GM21390 (cell line): Measurements from ENCODE around the gene FGF3.

Source experiments
- ATAC-seq: cut with Tn5 transposase; IDR thresholded peaks from one replicate; pipeline ENCODE4 v1.9.1; 2021; ENCODE audit not compliant: unreplicated experiment

FGF3 gene

DNA sequence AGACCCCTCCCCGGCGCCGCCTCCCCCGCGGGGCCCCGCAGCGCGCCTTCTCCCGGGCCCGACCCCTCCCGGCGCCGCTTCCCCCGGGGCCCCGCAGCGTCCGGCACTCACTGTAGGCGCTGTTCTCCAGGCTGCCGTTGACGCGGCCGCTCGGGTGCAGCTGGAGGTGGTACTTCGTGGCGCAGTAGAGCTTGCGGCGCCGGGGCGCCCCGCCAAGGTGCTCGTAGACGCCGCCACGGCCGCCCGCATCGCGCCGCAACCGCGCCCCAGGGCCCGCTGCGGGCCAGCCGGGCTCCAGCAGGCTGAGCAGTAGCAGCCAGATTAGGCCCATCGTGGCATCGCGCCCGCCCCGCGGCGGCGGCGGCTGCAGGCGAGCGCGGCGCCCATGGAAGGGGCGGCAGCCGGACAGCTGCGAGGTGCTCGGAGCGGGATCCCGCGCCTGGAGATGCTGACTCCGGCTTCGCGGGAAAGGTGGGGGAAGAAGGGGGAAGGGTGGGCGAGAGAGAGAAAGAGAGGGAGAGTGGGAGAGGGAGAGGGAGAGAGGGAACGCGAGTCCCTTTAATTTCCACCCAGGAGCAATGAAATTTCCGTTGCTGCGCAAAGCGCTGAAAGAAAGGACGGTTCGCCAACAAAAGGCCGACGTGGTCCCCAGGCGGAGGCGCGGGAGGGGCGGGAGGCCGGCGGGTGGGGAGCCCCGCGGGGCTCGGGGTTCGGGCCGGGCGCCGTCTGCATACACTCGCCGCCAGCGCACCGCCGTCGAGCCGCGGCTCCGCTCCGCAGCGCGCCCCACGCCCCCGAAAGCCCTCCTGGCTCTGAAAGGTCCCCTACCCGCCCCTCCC is at the start of gene FGF3:
TSS of gene FGF3 (minus strand) at position 814 of the 839 bp plus-strand sequence. CDS start at position 331, 483 bp downstream.
- no peak for ATAC-seq

DNA sequence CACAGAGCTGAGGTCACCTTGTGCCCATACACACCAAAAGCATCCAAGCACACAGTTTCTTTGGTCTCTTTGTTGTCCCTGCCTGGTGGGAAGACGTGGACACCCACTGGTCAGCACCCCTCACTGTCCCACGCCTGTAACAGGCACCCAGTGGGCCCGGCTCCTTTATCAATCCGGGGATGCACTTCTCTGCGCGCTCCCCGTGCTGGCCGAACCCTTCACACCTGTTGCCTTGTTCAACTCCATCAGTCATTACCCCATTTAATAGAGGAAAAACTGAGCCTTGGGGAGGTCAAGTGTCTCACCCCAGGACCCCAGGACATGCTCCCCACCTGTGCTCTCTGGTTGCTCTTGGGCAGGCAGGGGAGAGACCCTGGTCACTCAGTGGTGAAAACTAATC is 49.7 kb upstream of the FGF3 start:
- no peak for ATAC-seq

DNA sequence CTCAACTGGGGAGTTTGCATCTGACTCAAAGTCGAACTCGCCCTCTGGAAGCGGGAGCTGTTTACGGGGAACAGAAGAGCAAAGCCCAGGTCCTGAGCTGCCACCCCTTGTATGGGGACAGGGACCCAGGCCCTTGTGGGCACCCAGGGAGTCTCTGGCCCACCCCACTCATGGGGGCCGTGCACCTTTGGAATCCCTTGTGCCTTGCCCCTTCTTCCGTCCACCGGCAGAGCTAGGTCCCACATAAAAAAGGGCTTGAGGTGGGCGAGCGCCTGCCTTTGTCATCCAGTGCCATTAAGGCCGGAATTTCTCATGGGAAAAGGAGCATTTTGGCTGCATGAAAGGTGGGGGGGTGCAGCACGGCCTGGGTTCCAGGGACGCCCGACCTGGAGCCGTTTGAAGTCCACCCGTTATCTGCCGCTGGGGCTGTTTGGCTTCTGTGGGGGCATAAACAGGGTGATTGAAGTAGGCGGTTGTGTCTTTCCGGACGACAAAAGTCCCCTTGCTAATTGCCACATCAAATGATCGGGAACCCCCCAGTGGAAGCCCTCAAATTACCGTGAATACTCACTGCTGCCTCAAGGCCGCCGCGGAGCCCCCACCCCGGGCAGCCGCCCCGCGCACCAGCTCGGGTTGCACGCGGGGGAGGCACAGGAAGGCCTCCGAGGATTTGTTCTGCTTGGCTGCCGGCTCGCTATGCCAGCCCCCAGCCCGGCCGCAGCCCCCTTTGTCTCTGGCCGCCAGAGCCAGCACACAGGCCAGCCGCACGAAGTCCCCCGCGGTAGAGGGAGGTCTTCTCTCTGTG is 49.0 kb upstream of the FGF3 start:
- no peak for ATAC-seq

DNA sequence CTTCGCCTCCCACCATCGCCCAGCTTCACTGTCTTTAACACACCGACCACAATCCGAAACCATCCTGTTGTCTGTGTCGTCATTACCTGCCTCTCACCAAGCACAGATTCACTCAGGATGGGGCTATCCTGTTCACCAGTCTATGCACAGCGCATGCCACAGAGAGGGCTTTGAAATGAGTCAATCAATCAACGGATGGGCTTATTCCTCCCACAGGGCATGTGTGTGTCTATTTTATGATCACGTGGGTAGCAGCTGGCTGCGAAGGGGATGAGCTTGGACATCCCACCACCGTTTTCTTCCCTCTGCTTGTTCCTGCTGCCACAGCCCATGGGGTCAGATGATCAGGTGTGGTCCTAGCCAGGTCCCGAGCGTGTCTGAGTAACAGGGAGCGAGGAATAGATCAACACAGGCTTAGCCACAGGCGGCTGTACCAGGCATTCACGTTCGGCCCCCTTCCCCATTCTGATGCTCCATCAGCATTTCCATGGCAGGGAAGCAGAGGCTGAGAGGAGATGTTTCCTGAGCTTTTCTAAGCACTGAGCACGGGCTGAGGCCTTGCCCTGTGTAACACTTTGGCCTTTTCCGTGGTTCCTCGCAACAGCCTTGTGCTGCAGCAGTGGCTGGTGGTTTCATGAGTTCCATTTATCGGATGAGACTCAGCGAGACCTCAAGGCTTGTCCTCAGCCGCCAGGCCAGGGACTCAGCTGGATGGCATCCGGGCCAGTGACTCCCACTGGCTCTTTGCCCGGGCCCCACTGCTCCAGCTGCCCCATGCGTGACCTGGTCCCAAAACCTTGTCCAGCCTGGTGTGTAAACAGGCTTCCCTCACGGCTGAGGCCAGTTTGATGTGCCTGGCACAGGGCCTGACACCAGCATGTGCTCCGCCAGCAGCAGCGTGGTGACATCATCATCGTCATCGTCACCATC is 48.1 kb upstream of the FGF3 start:
- no peak for ATAC-seq

DNA sequence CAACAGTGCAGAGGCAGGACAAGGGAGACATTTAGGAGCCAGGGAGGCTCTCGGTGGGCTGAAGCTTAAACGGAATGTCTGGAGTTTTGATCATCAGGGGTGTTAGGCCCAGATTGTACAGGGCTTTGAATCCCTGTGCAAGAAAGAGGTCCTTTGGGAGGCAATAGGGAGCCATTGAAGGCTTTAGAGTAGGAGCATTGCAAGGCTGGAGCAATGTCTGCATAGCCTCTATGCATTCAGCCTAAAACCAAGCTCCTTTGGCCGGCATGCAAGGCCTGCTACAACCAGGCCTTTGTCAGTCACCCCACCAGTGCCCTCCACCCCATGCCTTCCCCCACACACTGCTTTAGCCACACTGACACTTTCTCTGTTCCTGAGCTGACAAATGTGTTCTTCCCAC is 47.4 kb upstream of the FGF3 start:
- ATAC-seq: no peak

DNA sequence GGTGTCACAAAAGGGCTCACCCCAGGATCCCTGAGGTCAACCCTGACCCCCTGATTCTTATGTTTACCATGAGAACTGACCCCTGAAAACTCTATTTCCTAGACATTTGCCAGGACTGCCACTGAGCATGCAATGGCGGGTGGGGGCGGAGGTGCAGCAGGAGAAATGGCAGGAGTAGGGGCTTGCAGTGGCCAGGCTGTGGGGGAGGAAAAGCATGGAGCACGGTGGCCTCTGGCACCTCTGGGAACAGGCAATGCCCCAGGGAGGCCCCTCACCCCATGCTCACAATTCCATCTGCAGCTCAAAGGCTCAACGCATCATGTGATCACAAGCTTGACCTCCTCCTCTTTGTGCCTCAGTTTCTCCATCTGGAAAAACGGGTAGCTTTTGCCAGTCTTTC is 46.5 kb upstream of the FGF3 start:
- no peak for ATAC-seq

DNA sequence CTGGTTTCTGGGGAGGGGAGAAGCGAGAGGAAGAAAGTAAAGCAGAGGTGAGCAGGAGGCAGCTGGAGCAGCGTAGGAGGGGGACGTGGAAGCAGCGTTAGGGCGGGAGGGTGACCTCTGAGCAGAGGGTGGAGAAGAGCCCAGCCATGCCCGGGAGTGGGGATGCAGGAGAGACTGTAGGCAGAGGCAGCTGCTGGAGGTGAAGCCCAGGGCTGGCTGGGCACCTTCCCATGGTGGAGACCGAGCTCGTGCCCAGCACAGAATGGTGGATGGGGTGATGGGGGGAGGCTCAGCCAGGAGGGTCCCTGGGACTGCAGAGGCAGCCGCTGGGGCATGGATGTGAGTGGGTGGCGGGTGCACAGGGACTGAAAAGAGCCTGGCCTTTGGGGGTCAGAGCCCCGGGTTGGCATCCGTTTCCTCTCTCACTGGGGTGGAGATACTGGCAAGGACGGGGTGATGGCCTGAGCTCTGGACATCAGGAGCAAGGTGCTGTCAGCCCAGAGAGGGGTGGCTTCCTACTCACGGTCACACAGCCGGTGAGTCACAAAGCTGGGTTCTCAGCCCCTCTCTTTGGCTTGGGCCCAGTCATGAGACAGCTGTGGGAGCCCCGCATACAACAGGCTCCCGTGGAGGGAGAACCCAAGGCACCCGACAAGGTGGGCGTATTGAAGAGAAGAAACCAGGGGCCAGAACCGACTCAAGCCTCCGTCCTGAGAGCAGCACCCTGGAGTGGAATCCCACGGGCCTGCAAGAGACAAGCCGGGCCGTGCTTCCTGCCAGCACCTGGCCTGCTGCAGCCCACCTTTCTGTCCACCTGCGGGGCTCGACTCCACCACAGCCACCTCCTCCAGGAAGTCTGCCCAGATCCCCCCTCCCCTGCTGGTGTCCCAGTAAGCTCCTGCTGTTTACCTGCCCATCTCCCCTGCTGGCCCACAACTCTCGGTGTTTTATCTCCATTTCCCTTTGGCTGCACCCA is 45.8 kb upstream of the FGF3 start:
- ATAC-seq: no peak

DNA sequence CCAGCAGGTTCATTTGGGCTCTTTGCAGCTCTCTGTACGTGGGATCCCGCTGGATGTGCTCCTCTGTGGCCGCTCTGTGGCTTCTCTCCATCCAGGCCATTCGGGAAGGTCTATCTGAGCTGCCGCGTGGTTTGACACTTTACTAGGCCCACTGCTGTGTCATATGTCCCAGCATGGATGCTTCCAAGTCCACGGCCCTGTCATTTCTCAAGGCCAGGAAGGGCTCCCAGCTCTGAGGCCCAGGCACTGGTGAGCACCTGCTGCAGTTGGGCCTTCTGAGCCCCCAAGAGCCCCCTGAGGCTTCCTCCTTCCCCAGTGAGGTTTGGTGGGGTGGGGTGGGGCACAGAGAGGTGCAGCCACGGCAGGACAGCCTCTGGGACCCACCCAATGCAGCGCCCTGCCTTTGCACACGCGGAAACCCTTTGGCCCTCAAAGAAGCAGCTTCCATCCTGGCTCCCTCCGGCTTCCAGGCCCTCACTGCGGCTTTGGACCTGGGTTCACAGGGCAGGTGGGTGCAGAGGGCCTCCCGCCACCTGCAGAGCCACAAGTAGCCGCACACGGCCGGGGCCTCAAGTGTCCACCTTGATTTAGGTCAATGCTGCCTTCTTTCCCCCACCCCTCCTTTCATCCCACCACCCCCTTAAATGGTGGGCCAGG is 44.5 kb upstream of the FGF3 start:
- ATAC-seq: no peak

DNA sequence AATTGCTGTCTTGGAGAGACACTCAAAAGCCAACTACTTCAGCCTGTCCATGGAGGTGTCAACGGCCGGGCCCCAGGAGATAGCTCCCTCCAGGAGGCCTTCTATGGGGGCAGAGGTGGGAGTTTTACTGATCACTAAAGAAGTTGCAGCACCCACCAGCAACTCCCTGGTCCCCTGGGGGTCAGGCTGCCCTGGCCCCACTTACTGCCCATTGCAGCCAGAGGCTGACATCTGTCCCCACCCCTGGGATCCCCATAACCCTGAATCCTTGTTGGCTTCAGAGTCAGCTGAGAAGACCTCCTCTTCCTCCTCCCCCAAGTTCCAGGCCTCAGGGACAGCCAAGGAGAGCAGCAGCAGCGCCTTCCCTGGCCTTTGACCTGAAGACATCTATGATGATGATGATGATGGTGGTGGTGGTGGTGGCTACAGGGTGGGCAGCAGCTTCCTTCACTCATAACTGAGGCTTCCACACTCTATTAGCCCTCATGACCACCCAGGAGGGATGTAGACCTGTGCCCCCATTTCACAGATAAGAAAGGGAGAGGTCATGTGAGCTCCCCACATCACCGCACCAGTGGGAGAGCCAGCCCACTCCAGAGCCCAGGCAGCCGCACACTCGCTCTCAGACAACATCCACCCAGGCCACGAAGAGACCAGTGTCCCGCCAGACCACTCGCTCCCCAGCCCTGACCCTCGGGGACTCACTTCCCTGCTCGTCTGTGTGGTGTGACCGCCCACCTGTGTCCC is 43.8 kb upstream of the FGF3 start:
- ATAC-seq: no peak

DNA sequence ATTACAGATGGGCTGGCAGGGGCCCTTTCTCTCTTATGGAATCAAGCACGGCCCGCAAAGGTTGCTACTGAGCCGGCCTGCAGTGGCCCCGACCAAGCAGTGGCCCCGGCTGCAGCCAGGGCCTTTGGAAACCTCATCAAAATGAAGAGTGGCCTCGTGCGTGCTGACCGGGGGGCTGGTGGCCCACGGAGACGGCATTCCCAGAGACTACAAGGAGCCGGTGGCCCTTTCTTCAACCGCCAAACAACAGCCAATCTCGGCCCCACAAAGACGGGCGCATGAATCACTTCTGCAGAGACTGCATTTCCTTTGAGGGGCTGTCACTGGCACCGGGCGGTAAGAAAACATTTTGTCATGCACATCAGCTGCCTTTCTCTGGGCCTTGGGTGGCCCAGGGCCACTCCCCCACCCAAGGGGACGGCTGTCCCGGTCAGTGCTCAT is 43.1 kb upstream of the FGF3 start:
- ATAC-seq: no peak

DNA sequence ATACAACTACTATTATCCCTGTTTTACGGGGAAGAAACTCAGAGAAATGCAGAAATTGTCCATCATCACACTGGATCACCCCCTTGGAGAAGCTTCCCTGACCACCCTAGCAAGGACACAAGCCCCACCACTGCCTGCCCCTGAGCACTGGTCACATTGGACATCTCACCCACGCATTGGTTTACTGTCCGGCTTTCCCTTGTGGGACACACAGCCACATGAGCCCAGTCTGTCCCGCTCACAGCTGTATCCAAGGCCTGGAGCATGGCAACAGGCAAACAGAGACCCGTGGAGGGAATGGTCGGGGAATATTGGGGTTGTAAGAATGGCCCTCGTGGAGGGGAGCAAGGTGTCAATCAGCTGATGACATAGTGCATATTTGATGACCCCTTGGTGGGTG is 42.7 kb upstream of the FGF3 start:
- no peak for ATAC-seq

DNA sequence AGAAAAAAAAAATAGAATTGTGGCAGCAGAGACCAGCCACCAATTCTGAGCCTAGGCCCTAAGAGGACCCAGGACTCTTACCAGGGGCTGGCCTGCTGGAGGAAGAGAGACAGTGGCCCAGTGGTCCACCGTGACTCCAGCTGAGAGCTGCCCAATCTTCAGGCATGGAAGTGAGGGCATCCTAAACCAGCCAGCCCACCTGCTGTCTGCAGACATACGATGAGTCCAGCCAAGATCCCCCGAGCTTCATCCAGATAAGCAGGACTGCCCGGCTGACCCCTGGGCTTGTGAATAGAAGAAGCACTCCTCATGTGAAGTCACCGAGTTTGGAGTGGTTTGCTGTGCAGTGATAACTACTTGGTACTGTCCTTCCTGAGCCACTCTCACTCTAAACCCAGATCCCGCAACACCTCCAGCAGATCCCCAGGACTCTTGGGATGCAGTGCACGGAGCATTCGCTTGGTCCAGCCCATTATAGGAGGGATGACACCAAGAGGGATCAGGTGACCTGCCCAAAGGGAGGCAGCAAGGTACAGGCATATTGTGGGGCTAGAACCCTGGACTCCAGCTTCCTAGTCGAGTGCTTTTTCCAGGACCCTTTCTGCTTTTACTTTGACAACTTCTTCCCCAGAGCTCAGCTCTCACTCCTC is 41.7 kb upstream of the FGF3 start:
- no peak for ATAC-seq

DNA sequence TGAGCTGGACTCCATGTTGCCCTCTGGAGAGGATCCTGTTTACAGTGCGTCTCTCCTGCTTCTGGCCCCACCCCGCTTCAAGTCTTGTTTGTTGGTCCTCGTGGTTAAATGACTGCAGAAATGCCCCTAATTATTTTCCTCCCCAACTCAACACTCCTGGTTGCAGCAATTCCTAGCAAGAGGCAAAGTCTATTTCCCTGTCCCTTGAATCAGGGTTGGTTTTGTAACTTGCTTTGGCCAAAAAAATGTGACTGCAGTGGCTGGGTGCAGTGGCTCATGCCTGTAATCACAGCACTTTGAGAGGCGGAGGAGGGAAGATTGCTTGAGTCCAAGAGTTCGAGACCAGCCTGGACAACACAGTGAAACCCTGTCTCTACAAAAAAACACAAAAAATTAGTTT is 41.0 kb upstream of the FGF3 start:
- ATAC-seq: no peak

DNA sequence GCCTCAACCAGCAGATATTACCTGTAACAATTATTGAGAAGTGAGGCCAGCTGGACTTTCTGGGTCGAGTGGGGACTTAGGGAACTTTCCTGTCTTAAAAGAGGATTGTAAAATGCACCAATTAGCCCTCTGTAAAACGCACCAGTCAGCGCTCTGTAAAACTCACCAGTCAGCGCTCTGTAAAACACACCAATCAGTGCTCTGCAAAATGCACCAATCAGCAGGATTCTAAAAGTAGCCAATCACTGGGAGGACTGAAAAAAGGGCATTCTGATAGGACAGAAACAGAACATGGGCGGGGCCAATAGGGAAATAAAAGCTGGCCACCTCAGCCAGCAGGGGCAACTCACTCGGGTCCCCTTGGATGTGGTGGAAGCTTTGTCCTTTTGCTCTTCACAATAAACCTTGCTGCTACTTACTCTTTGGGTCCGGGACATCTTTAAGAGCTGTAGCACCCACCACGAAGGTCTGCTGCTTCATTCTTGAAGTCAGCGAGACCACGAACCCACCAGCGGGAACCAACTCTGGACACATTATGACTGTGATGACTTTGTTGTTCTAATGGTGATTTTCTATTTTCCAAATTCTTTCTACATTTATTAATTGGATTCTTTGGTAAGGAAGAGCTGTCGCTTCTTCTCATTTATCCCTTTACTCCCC is 40.2 kb upstream of the FGF3 start:
- no peak for ATAC-seq

DNA sequence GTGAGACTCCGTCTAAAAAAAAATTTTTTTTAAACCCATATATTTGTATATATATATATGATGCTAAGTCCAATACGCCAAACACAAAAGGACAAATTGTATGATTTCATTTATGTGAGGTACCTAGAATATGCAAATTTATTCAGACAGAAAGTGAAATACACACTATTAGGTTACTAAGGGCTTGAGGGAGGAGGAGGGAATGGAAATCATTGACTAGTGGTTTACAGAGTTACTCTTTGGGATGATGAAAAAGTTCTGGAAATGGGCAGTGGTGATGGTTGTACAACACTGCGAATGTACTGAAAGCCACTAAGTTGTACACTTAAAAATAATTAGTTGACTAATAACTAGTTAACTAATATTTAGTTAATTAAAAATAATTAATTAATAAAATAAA is 36.2 kb upstream of the FGF3 start:
- ATAC-seq: no peak

DNA sequence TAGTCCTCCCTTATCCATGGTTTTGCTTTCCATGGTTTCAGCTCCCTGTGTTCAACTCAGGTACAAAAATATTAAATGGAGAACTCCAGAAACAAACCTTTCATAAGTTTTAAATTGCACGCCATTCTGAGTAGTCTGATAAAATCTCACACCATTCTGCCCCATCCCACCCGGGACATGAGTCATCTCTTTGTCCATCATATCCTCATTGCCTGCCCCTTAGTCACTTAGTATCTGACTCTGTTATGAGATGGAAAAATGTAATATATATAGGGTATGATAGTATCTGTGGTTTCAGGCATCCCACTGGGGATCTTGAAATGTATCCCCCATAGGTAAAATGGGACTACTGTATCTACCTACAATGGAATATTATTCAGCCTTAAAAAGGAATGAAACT is 35.5 kb upstream of the FGF3 start:
- no peak for ATAC-seq

DNA sequence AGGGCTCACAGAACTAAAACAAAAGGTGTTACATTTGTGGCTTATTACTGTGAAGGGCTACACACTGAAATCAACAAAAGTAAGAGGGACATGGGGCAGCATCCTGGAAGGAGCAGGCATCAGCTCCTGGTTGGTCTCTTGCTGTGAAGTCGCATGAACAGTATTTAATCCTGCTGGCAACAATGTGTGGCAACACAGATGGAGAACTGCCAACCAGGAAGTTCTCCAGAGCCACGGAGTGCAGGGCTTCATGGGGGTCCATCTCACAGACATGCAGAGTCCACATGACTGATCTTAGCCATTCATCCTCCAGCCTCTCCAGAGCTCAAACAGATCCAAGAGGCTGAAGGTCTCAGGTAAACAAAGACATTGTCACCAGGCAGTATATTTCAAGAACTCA is 32.8 kb upstream of the FGF3 start:
- no peak for ATAC-seq

DNA sequence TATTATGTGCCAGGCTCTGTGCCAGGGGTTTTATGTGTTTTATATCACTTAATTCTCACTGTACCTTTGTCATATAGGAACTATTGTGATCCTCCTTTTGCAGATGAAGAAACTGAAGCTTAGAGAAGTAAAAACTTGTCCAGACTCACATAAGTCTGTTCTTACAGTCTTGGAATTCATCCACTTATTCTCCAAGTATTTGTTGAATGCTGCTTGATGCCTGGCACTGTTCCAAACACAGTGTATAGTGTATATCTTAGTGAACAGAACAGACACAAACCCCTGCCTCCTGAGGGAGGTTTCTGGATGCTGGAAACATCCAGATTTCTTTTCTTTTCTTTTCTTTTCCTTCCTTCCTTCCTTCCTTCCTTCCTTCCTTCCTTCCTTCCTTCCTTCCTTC is 29.0 kb upstream of the FGF3 start:
- no peak for ATAC-seq
